Esophagus muscularis mucosa (tissue), 4 donors: ENCODE data around the gene MRPS16.

ENCODE experiments used
- CTCF ChIP-seq, 3 experiments: fragments of 200-600 bp in 2 of 3; fragments of 450-650 bp in 1 of 3; sonication (generic) in 2 of 3; IDR thresholded peaks; one replicate each; pipeline ENCODE4 v1.5.1; 2017 to 2019; ENCODE audit warnings: antibody characterized with exemption in 3 of 3, mild to moderate bottlenecking in 2 of 3, moderate library complexity in 1 of 3
- EP300 ChIP-seq: sonication (generic); formaldehyde crosslinking; IDR thresholded peaks from one replicate; pipeline ENCODE4 v1.6.1; 2017; ENCODE audit warnings: antibody characterized with exemption
- POLR2A ChIP-seq: fragments of 450-650 bp; IDR thresholded peaks from one replicate; pipeline ENCODE4 v1.6.1; 2017; ENCODE audit warnings: antibody characterized with exemption, moderate library complexity, mild to moderate bottlenecking, low read depth

- TF ChIP-seq CTCF (IDR thresholded peaks at IDR 0.05) (no peak), POLR2A (no peak), EP300 (no peak)
These were observed 42.7 kb downstream of the MRPS16 start for GRCh38 chr10:73209705-73210104.
